MCF 10A (cell line): ENCODE measurements around the gene C9orf50. TPM values are rescaled to one million over a fixed set of nuclear protein-coding genes. Genes with fewer than 3 reads are reported as not detected.

Experiments
- BruUV-seq: library from RNA; stranded (reverse); fragments of 400-500 nt; replicated peaks from 2 replicates; lab custom pipeline; 2021; lab: Mats Ljungman, UMichigan
- CTCF ChIA-PET: fragments of 300-600 bp; sonication (Branson Sonifier 250); formaldehyde crosslinking; extraction: SDS; loops from one replicate; lab custom pipeline; 2021; ENCODE audit warnings: antibody characterized with exemption, inconsistent platforms; lab: Yijun Ruan, JAX
- POLR2A ChIA-PET: fragments of 300-600, 350-650 bp; sonication (Branson Sonifier 250); formaldehyde crosslinking; extraction: SDS; loops from one replicate; lab custom pipeline; 2020; ENCODE audit warnings: antibody characterized with exemption, inconsistent platforms; lab: Yijun Ruan, JAX
- DNase-seq: peaks from one replicate; pipeline ENCODE4 v3.0.0-alpha.2; 2018; ENCODE audit not compliant: unreplicated experiment
- H3K27ac Mint-ChIP-seq: one replicate; pipeline ENCODE4 v1.8.0; 2022; ENCODE audit warnings: mild to moderate bottlenecking, low read depth, mixed read lengths; ENCODE audit not compliant: unreplicated experiment
- H3K27me3 Mint-ChIP-seq: one replicate; pipeline ENCODE4 v1.8.0; 2022; ENCODE audit warnings: mixed read lengths; ENCODE audit not compliant: insufficient read depth, unreplicated experiment
- H3K36me3 Mint-ChIP-seq: one replicate; pipeline ENCODE4 v1.8.0; 2022; ENCODE audit warnings: mild to moderate bottlenecking, moderate library complexity, mixed read lengths; ENCODE audit not compliant: insufficient read depth, unreplicated experiment
- H3K4me1 Mint-ChIP-seq: one replicate; pipeline ENCODE4 v1.8.0; 2022; ENCODE audit warnings: mixed read lengths; ENCODE audit not compliant: insufficient read depth, unreplicated experiment
- H3K4me3 Mint-ChIP-seq: one replicate; pipeline ENCODE4 v1.8.0; 2022; ENCODE audit warnings: mild to moderate bottlenecking, moderate library complexity, mixed read lengths; ENCODE audit not compliant: unreplicated experiment
- H3K9me3 Mint-ChIP-seq: one replicate; pipeline ENCODE4 v1.8.0; 2022; ENCODE audit warnings: mixed read lengths; ENCODE audit not compliant: unreplicated experiment
- CTCF ChIP-seq: fragments of 200-600 bp; IDR thresholded peaks from one replicate; pipeline ENCODE4 v1.8.0; 2022; ENCODE audit warnings: antibody characterized with exemption, mild to moderate bottlenecking; ENCODE audit not compliant: unreplicated experiment
- intact Hi-C: fragments of 100-400 bp; cut with micrococcal nuclease; formaldehyde crosslinking; loops from 2 replicates; pipeline ENCODE4 v1.14.1; 2022
- total RNA-seq: library from RNA; stranded (reverse); gene quantifications from 2 replicates; pipeline ENCODE4 v1.2.3, GENCODE V29; 2022

The C9orf50 gene
- total RNA-seq, 1 experiment from 2014 or later = not detected

- POLR2A ChIA-PET = no interaction called here
- no peak overlapping the region for H3K4me3 Mint-ChIP-seq
Measured at GRCh38 chr9:129576546-129577543, 44.1 kb downstream of the C9orf50 start.

GRCh38 chr9:129575818-129576217 lies 45.1 kb downstream of the C9orf50 start:
- Mint-ChIP-seq H3K27ac (no peak overlapping the region), H3K27me3 (peaks cover 11% of the 10 kb centered on the region), H3K4me3 (no peak overlapping the region), H3K4me1 (peaks cover 5% of the 10 kb centered on the region), H3K9me3 (peaks cover 7% of the 10 kb centered on the region), H3K36me3 (no peaks in the 10 kb centered on the region)
- no peak for DNase-seq
- ChIA-PET CTCF (interaction anchor here (1.0 kb wide), 1 partner anchor 31 kb away, joined by 3 read pairs; no protein-coding TSS in a partner anchor), POLR2A (no interaction called here)
- no peak for TF ChIP-seq CTCF
- no TSS peak for BruUV-seq
- intact Hi-C loops = no loop called here

More at GRCh38 chr9:129576546-129577543, 44.1 kb downstream of the C9orf50 start:
- Mint-ChIP-seq H3K36me3 (no peaks in the 10 kb centered on the region), H3K27me3 (peaks cover 11% of the 10 kb centered on the region), H3K9me3 (peaks cover 7% of the 10 kb centered on the region), H3K27ac (no peak overlapping the region), H3K4me1 (no peaks in the 10 kb centered on the region)
- no peak for DNase-seq
- CTCF ChIA-PET = interaction anchor here (0.5 kb wide), 1 partner anchor 194 kb away, joined by 3 read pairs; no protein-coding TSS in a partner anchor
- no TSS peak for BruUV-seq
- intact Hi-C loops = no loop called here
- no peak for TF ChIP-seq CTCF

GRCh38 chr9:129574911-129575585 lies 45.9 kb downstream of the C9orf50 start:
- H3K36me3 Mint-ChIP-seq = no peaks in the 10 kb centered on the region

More at GRCh38 chr9:129574911-129575585, 45.9 kb downstream of the C9orf50 start:
- ChIA-PET CTCF (interaction anchor here (1.0 kb wide), 1 partner anchor 32 kb away, joined by 3 read pairs; no protein-coding TSS in a partner anchor), POLR2A (interaction anchor here (0.6 kb wide), 1 partner anchor 539 kb away, joined by 3 read pairs; the partner anchor contains the start of gene MIGA2)
- Mint-ChIP-seq H3K9me3 (peaks cover 7% of the 10 kb centered on the region), H3K27me3 (peaks cover 11% of the 10 kb centered on the region), H3K4me1 (peaks cover 13% of the 10 kb centered on the region), H3K27ac (no peak overlapping the region), H3K4me3 (no peak overlapping the region)
- BruUV-seq = no TSS peak
- intact Hi-C loops = loop anchor here (5.0 kb wide), 1 partner anchor 73 kb away; no protein-coding TSS in a partner anchor
- no peak for TF ChIP-seq CTCF
- DNase-seq = peak; percentile 29
